ENCODE results near the gene CFAP52.

DNA sequence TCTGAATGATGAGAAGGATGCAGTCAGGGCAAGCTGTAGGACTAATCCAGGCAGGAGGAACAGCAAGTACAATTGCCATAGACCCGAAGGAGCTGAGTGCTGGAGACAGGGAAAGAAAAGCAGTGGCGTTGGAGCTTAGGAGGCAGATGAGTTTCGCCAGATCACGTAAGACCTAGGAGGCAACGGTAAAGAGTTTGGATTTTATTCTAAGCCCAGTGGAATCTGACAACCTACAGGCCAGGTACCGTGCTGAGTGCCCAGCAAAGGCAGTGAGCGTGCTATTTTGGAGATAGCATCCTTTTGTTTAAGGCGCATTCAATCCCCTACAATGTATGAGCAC, 70.1 kb downstream of the CFAP52 start:
- TF ChIP-seq TAF1 (IDR thresholded peaks at IDR 0.05; ENCODE audit: borderline replicate concordance, insufficient read depth, low read length), result no peak
- no peak for TF ChIP-seq SIN3A (IDR thresholded peaks at IDR 0.05; ENCODE audit: borderline replicate concordance, insufficient read depth, low read length)

Measured in PFSK-1 (cell line).